ENCODE data around the gene SNX17.

- TF ChIP-seq, protein P1, sequence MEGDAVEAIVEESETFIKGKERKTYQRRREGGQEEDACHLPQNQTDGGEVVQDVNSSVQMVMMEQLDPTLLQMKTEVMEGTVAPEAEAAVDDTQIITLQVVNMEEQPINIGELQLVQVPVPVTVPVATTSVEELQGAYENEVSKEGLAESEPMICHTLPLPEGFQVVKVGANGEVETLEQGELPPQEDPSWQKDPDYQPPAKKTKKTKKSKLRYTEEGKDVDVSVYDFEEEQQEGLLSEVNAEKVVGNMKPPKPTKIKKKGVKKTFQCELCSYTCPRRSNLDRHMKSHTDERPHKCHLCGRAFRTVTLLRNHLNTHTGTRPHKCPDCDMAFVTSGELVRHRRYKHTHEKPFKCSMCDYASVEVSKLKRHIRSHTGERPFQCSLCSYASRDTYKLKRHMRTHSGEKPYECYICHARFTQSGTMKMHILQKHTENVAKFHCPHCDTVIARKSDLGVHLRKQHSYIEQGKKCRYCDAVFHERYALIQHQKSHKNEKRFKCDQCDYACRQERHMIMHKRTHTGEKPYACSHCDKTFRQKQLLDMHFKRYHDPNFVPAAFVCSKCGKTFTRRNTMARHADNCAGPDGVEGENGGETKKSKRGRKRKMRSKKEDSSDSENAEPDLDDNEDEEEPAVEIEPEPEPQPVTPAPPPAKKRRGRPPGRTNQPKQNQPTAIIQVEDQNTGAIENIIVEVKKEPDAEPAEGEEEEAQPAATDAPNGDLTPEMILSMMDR (IDR thresholded peaks at IDR 0.05) = no peak
- TF ChIP-seq POLR2AphosphoS5 (IDR thresholded peaks at IDR 0.05; ENCODE audit: low read depth, low read length) (no peak), SIN3A (IDR thresholded peaks at IDR 0.05; ENCODE audit: borderline replicate concordance, insufficient read depth, low read depth, low read length) (no peak)
- TF ChIP-seq, protein P2, sequence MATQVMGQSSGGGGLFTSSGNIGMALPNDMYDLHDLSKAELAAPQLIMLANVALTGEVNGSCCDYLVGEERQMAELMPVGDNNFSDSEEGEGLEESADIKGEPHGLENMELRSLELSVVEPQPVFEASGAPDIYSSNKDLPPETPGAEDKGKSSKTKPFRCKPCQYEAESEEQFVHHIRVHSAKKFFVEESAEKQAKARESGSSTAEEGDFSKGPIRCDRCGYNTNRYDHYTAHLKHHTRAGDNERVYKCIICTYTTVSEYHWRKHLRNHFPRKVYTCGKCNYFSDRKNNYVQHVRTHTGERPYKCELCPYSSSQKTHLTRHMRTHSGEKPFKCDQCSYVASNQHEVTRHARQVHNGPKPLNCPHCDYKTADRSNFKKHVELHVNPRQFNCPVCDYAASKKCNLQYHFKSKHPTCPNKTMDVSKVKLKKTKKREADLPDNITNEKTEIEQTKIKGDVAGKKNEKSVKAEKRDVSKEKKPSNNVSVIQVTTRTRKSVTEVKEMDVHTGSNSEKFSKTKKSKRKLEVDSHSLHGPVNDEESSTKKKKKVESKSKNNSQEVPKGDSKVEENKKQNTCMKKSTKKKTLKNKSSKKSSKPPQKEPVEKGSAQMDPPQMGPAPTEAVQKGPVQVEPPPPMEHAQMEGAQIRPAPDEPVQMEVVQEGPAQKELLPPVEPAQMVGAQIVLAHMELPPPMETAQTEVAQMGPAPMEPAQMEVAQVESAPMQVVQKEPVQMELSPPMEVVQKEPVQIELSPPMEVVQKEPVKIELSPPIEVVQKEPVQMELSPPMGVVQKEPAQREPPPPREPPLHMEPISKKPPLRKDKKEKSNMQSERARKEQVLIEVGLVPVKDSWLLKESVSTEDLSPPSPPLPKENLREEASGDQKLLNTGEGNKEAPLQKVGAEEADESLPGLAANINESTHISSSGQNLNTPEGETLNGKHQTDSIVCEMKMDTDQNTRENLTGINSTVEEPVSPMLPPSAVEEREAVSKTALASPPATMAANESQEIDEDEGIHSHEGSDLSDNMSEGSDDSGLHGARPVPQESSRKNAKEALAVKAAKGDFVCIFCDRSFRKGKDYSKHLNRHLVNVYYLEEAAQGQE (IDR thresholded peaks at IDR 0.05; ENCODE audit: insufficient read depth in 1 of 2, low read depth in 2 of 2, low read length in 1 of 2) = no peak
These were observed 52.5 kb downstream of the SNX17 start for GRCh38 chr2:27422958-27423357.
